NCI-H510A (cell line): ENCODE data around the gene JCHAIN.
A peak's percentile ranks its signal among the peaks of the same experiment; 100 is the strongest.
"Not testable (repeated sequence)": the region's sequence is repeated elsewhere in the genome, so short reads cannot be mapped to it uniquely, and the experiment has no call there.

Experiments used
- DNase-seq: peaks from one replicate; lab custom pipeline; 2025; lab: John Stamatoyannopoulos, UW

Gene JCHAIN

DNA sequence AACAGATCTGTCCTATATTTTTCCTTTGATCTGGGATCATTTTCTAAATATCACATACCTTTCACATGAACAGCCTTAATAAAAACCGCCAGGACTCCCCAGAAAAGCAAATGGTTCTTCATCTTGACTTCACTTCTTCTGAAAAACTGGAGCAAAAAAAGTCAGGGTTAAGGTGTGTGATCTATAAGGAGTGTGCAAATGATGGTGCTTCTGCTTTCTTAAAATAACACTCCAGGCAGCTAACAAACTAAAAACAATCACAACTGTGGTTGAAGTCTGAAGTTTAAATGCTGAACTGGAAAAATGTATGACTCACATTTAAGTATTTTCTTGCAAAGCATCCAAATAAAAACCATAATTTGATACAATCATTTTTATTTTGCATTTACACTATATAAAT, at the start of gene JCHAIN:
JCHAIN (minus strand) TSS at position 140 of the 400 bp plus-strand sequence; CDS start at position 122, 18 bp downstream.
- DNase-seq: no peak

DNA sequence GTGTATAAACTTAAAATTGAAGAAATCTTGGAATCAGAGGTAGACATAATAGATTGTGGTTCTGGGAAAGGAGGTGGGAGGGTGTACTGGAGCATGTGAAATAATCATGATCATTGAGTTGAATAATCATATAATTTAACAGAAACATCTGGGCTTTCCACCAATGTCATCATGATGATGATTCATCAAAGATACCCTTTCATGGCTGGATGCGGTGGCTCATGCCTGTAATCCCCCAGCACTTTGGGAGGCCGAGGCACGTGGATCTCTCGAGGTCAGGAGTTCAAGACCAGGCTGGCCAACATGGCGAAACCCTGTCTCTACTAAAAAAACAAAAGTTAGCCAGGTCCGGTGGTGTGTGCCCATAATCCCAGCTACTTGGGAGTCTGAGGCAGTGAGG, 48.8 kb upstream of the JCHAIN start:
- no peak for DNase-seq

DNA sequence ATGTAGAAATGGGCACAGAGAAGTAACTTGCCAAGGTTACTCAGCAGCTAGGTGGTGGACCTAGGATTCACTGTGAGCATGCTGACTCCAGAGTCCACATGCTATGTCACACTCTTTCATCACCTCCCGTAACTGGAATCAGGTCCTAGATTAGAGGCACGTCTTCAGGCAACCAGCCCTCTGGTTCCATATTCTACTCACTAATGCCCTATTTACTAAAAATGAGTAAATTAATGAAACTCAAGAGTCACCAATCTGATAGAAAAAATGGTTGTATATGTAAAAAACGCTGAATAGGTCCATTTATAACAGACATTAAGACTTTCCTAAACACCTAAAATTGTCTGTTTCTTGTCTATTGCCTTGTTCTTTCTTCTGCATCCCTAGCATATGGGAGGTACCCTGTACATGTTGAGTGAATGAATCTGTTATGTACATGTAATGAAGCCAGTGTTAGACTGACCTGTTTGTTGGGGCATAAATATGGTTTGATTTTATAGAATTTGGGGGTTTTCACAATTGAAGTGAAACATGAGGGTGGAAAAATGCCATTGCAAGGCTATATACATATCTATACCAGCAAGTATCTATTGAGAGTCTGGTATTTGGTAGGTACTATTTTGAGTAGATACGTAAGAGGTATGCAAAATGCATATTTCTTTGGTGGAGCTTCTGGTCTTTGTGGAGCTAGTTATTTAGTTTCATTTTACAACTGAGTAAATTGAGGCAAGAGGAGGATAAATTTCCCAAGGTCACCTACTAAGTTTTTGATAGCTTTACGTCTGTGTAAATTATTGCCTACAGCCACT, 48.0 kb upstream of the JCHAIN start:
- no peak for DNase-seq

DNA sequence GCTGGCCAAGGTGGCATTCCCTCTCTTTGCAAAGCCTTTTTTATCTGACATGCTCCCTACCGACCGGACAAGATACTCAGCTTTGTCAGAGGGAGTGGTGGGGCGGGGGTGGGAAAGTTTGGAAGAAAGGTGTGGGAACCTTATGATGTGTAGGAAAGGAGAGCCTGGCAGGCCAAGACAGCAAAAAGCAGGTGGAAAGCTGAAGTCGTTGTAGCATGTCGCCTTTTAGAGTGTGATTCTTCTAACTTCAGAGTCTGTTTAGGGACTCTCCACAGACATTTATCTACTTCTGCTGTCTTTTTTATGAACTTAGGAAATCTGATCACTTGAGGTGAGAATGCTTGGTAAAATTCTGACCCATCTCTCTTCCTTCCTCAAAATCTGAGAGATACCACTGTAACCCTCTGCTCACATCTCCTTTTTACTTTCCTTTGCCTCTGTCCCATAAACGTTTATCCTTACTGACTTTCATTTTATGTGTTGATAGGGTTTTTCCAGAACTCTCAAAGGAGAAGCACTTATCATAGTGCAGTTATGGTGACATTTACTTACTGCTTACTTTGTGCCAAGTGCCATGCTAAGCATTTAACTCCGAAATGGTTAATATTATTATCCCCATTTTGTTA, 47.3 kb upstream of the JCHAIN start:
- DNase-seq: no peak

DNA sequence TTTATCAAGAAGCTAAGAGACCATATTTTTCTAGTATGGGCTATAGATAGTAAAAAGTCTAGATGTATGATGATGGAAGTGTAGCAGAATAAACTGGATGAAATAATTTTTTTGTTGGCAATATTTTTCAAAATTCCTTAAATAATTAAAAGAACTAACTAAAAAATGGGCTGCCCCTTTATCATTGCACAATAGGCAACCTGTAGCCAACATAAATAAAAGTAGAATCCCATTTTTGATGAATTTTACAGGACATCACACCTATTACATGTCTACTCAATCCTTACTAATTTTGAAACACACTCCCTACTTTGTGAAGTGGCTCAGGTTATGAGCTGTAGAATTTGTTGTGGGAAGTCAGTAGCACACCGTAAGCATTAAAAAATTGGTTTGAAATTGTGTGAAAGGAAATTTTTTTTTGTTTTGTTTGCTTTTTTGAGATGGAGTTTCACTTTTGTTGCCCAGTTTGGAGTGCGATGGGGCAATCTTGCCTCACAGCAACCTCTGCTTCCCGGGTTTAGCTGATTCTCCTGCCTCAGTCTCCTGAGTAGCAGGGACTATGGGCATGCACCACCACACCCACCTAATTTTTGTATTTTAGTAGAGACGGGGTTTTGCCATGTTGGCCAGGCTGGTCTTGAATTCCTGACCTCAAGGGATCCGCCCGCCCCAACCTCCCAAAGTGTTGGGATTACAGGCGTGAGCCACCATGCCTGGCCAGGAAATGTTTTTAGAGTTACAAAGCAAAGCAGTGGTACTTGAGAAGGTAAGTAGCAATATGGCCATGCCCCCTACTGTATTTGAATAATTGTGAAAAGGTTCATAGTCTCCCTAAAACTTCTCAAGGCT, 46.5 kb upstream of the JCHAIN start:
- no peak for DNase-seq

DNA sequence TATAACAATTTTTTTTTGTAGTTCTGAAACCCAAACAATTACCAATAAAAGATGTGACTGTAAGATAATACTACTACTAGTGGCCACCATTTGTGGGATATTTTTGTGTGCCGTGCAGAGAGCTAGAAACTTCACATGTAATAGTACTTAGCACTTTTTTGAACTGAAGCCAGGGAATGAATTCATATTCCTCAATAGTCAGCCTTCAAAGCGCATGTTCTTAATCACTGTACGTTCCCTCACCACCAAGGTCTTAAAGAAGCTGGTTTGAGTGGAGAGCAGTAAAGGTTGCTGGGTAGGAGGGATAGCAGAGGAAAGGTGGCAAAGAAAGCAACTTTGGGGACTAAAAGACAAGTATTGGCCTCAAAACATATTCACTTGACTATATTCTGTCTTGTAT, 45.8 kb upstream of the JCHAIN start:
- no peak for DNase-seq

DNA sequence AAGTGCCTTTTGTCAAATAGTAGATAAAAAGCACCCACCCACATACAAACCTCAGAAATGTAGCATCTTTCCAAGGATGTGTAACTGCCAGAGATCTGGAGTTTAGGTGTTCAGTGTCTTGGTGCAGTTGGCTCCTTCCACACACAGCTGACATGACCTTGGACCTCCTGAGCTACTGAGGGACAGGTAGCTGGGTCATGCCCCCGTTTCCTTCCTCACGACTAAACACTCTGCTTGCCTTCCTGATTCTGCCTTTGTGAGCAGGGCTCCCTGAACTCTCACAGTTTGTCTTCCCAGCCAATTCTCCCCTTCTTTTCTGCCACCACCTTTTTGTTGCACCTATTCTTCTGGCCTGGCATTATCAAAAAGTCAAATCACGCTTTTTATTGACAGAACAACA, 45.3 kb upstream of the JCHAIN start:
- DNase-seq: no peak

DNA sequence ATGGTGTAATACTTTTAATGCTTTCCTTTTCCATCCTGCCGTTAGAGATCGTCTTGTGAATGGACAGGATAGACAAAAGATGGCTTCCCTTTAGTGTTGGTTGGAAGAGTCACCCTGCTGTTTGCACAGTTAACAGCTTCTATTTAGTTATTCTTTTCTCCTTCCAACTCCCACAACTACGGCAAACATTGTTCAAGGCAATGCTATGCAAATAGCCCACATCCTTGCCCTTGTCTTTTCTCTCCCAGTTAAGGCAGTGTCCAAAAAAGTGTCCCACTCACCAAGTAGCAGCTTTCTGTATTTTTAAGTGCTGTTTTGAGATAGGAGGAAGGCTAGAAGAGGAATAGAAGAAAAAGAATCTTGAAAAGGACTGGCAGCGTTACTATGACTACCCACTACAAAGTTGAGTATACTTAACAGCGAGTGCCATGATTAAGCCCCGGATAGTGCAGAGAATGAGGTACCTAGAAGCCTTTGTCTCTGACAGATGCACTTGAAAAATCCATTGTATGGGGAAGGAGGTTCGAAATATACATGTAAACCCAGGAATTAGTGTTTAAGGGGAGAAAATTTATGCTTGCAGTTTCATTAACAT, 43.4 kb upstream of the JCHAIN start:
- peak; percentile 17 for DNase-seq

DNA sequence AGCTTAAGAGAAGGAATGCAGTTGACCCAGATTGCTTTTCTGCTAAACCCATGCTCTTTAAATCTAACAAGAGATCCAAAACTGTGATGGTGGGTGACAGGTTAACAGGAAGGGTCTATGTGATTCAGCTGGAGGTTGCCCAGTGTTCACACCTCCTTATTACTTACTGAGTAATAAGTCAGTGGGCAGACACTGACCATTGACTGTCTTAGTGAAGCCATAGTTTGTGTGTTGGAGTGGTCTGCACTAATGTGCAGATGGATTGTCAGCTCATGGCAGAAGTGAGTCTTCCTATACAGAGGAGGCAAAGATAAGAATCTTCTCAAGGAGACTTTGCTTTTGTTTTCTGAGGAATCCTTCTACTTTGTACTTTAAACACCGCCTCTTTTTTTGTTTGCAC, 40.2 kb upstream of the JCHAIN start:
- no peak for DNase-seq

DNA sequence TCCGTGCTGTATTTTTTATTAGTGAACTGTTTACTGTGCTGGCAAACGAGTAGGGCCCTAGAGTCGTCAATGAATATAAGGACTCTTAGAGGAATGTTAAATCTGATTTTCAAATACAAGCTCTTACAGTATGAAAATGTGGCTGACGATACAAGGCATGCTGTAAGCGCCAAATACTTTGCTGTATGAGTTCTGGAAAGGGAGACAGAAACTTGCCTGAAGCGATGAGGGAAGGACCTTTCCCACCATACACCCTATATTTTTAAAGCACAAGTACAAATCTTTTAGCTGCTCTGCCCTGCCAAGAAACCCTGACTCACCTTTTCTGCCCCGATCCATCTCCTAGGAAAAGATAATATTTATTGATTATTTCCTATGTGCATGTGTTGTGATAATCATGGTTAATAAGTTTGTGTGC, 39.7 kb upstream of the JCHAIN start:
- no peak for DNase-seq

DNA sequence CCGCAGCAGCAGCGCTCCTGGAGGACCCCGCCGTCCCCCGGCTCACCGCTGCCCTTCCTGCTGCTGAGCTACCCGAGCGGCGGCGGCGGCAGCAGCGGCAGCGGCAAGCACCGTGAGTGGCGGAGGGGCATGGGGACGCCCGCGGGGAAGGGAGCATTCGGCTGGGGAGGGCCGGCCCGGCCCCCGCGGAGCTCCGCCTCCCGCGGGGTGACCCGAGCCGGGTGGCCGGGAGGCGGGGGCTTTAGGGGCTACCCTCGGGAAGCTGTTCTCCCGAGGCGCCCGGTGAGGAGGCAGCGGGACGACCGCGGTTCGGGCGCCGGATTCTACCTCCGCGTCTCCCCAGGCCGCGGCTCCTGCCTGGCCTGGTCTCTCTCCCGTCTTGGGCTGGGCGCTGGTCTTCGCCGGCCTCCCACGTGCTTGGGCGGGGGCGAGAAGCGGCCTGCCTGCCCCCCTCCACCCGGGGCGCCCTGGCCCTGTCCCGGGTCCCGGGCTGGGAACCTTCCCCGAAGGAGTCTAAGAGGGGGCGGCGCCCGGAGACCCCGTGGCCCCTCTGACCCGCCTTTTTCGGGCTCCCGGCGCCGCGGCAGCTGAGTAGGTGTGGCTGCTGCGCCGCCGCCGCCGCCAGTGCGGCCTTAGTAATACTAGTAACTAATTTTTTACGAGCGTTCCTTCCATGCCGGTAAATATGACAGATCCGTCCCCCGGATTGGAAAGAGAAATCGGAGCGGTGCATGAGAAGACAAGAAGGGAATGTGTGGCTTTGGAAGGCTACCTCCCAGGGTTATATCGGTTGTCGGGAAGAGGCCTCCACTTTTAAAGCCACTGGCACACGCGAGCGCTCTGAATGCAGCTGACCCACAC, 39.1 kb upstream of the JCHAIN start:
- peak; percentile 66 for DNase-seq

DNA sequence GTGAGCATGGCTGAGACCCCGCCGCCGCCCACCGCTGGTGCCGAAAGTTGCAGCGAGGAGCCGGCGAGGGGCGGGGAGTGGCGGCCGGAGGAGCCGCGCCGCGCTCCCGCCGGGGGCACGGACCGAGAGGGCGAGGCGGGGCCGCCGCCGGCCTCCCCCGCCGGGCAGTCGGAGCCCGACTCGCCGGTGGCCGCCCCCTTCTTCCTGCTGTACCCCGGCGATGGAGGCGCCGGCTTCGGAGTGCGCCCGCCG, 38.5 kb upstream of the JCHAIN start:
- no peak for DNase-seq

DNA sequence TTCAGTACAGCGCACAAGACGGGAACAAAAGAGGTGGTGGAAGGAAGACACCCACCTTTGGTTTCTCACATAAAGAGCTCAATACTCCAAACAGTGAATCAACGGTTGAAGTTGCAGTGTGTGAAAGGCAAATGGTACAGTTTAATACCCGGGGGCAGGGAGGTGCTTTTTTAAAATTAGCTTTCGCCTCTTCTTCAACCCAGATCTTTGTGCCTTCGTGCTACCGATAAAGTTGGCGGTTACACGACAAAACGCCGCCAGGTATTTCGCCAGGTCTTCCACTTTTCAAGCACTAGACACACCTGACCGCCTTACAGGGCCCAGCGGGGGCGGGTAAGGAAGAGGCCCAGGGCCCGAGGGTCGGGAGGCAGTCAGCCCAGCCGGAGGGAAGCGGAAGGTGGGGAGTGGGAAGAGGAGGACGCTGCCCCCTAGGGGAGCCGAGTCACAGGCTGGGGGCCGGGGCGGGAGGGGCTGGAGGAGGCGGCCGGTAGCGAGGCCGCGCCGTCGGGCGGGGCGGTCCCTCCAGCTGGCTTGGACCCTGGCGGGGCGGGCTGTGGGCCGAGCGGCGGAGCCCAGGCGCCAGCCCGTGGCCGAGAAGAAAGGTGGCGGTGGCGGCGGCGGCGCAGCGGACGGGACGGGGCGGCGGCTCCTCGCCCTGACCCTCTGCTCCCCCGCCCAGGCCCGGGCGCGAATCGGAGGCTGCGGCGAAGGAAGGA, 38.1 kb upstream of the JCHAIN start:
- peak; percentile 89 for DNase-seq

DNA sequence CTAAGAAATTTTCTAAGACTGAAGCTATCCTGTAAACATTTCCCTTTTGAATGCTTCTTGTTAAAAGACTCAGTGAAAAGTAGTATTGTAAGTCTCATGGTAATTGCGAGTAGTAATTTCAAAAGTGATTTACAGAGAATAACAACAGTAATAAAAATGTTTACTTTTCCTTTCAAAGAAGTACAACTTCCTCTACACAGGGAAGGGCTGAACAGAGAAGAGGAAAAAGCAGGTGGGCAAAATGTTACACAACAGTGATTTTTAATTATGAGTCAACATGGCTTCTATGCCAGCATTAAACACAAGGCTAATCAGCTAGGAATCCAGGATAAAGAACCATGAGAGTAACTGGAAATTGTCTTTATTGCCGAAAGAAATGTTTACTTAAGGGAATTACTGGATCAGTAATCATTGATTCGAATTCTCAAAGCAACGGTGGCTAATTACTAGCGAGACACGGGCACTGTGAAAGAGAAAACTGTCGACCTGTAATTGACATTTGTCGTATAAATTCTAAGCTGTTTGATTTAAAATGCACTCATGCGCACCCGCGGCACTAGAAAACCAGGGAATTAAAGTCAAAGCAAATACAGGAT, 37.4 kb upstream of the JCHAIN start:
- no peak for DNase-seq

DNA sequence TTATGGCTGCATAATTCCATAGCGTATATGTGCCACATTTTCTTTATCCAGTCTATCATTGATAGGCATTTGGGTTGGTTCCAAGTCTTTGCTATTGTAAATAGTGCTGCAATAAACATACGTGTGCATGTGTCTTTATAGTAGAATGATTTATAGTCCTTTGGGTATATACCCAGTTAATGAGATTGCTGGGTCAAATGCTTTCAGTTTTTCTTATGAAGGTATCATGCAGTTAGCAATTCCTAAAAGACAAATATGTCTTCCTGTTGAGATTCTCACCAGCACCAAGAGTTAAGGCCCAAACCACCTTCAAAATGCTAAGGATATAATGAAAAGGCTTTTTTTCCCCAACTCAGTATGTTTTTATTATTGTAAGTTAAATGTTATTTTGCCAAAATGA, 36.3 kb upstream of the JCHAIN start:
- DNase-seq: not testable (repeated sequence)

DNA sequence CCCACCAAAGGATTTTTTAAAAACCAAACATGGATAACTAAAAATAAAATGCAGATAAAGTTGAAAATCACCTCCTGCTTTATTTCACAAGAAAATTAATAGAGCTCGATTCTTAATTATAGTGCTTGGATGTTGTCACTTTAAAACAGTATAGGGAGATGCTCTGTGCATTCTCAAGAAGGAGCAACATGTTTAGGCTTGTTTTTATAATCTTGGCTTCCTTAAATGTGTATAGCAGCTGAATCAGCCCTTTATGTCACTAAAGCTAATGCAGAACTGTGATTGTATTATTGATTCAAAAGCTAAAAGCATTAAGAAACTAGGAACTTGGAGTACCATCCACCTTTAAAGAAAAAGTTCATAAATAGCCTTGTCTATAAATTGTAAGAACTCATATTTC, 35.0 kb upstream of the JCHAIN start:
- no peak for DNase-seq

DNA sequence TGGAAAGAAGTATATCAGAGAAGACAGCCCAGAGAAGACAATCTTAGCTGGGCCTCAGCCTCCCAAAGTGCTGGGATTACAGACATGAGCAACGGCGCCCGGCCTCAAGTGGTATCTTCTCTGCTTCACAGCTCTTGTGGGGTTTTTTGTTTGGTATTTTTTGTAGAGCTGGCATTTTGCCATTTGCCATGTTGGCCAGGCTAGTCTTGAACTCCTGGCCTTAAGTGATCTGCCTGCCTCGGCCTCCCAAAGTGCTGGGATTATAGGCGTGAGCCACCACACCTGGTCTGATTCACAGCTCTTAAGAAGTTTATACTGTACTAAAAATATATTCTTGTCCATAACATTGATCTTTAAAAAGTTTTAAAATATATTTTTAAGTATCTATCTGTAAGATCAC, 34.4 kb upstream of the JCHAIN start:
- DNase-seq: no peak

DNA sequence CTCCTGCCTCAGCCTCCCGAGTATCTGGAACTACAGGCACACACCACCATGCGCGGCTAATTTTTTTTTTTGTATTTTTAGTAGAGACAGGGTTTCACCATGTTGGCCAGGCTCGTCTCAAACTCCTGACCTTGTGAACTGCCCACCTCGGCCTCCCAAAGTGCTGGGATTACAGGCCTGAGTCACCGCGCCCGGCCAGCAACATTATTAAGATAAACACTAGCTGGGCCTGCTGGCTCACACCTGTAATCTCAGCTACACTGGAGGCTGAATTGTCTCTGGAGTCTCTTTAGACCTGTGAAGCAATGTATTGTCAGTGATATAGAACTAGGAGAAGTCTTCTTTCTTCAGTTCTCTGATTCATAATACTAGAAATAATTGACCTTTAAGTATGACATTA, 32.1 kb upstream of the JCHAIN start:
- DNase-seq: not testable (repeated sequence)

DNA sequence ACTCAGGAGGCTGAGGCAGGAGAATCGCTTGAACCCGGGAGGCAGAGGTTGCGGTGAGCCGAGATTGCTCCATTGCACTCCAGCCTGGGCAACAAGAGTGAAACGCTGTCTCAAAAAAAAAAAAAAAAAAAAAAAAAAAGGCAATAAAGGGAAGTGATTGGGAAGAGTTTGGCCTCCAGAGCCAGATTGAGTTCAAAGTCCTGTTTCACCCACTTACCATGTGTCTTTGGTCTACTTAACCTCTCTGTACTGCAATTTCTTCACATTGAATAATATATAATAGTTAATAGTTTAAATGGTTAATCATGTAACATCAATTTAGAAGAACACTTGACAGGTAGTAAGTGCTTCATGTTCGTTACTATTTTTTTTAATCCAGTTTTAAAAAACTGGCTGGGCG, 28.3 kb upstream of the JCHAIN start:
- DNase-seq: not testable (repeated sequence)

DNA sequence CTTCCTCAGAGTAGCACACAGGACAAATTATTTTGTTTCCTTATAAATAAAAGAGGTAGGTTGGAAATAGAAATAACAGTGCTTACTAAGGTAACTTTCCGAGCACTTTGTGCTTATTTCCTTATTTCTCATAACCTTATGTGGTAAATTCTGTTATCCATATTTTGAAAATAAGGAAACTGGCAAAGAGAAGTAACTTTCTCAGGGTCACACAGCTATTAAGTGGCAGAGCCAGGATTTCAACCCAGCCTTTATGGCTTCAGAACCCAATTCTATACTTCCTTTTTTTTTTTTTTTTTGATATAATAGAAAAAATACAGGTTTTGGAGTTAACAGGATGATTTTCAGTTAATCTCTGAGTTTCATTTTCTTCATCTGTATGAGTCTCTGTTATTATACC, 25.4 kb upstream of the JCHAIN start:
- DNase-seq: no peak

DNA sequence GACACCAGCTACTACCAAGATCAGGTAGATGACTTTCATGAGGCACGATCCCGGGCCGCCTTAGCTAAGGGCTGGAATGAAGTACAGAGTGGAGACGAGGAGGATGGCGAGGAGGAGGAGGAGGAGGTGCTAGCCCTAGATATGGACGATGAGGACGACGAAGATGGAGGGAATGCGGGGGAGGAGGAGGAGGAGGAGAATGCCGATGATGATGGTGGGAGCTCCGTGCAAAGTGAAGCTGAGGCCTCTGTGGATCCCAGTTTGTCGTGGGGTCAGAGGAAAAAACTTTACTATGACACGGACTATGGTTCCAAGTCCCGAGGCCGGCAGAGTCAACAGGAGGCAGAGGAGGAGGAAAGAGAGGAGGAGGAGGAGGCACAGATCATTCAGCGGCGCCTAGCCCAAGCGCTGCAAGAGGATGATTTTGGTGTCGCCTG, 22.5 kb upstream of the JCHAIN start:
- DNase-seq: no peak
